GM21825 (cell line): ENCODE measurements around the gene PRPSAP2.

Source experiments
- ATAC-seq: cut with Tn5 transposase; IDR thresholded peaks from one replicate; pipeline ENCODE4 v1.9.1; 2021; ENCODE audit warnings: mild to moderate bottlenecking, moderate library complexity; ENCODE audit not compliant: unreplicated experiment

Gene PRPSAP2

GRCh38 chr17:18977646-18978045, 119.7 kb downstream of the PRPSAP2 start:
- ATAC-seq, result no peak

GRCh38 chr17:18978050-18978449, 120.1 kb downstream of the PRPSAP2 start:
- ATAC-seq, result no peak

- ATAC-seq, result no peak
Observed at GRCh38 chr17:18978655-18979054, 120.7 kb downstream of the PRPSAP2 start.
